Stimulated activated CD4-positive, alpha-beta T cell treated with anti-CD3 and anti-CD28 coated beads, Interleukin-12 subunit alpha, Interleukin-12 subunit beta, amount 100 ng/mL, for 24 hours (primary cell): ENCODE data around the gene TMEM8B.

ENCODE experiments used
- DNase-seq, 2 experiments: peaks; one replicate each; pipeline ENCODE4 v3.0.0-alpha.2; 2020; ENCODE audit warnings: low read depth in 2 of 2

The TMEM8B gene

DNA sequence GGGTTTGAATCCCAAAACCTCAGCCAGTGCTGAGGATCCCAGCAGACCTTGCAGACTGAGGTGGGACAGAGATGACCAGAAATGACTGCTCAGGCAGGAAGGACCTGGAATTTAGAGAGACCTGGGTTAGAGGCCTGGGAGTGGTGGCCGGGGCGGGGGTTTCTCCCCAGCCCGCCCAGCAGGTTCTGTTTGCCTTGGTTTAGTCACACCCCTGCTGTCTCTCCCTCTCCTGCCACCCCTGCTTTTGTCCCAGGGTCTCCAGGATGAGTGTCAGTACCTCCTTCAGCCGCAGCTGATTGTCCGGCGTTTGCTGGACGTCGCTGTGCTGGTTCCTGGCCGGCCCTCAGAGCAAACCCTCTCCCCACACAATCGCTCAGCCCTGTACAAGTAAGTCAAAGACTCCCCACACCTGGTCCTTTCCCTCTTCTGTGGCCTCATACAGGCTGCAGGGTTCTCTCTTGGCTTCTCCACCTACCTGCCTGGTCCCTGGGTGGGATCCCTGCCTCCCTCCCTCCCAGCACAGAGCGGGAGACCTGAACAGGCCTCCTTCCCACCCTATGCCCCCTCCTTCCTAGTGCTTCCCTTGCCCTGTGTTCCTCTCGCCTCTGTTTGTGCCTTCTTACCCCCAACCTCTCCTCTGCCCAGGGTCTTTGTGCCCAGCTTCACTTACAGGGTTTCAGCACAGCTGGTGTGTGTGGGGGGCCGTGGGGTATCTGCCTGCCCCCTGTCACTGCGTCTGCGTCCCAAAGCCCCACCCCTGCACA, 12.0 kb downstream of the TMEM8B start:
- DNase-seq = no peak

DNA sequence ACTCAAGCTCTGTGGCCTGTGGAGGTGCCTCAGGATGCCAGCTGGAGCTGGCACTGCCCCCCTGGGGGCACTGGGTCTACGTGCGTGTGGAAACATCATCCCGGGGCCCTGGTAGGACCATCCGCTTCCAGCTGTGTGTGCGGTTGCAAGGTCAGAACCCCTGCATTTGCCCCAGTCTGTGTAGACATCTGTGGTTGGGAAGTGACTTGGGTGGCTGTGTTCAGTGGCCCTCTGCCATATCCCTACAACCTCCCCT, 12.5 kb downstream of the TMEM8B start:
- DNase-seq = no peak

DNA sequence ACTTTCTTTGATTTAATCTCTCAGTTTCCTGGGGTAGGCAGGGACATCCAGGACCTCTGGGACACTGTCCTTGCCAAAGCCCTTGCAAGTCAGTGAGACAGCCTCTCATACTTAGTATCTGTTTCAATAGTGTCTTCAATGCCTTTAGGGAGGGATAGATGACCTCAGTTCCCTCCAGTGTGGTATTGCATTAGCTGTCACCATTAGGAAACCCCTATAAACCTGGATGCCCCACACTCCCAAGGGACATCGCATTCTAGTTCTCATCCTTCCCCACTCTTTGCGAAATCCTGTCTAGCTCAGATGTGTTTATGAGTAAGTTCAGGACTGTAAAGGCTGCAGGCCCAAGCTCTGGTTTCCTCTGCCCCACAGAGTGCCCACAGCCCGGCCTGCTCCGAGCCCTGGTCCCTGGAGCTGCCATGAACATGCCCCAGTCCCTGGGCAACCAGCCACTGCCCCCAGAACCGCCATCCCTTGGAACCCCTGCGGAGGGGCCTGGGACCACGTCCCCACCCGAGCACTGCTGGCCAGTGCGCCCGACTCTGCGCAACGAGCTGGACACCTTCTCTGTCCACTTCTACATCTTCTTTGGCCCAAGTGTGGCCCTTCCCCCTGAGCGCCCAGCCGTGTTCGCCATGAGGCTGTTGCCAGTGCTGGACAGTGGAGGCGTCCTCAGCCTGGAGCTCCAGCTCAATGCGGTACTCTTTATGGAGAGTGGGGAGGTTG, 13.2 kb downstream of the TMEM8B start:
- DNase-seq = no peak

DNA sequence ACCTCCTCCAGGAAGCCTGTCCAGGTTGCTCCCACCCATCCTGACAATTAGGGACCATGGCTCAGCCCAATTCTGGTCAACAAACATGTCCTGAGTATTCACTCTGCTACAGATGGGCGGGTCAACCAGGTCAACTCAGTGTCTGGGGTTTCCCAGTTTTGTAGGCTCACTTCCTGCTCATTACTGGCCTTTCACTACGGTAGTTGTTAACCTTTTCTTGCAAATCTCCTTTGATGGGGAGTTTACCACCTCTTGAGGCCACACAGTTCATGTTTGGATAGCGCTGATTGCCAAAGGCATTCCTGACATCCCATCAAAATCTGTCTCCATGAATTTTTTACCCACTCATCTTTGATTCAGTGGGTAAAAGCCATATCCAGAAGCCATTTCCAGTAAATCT, 13.8 kb downstream of the TMEM8B start:
- DNase-seq = no peak

DNA sequence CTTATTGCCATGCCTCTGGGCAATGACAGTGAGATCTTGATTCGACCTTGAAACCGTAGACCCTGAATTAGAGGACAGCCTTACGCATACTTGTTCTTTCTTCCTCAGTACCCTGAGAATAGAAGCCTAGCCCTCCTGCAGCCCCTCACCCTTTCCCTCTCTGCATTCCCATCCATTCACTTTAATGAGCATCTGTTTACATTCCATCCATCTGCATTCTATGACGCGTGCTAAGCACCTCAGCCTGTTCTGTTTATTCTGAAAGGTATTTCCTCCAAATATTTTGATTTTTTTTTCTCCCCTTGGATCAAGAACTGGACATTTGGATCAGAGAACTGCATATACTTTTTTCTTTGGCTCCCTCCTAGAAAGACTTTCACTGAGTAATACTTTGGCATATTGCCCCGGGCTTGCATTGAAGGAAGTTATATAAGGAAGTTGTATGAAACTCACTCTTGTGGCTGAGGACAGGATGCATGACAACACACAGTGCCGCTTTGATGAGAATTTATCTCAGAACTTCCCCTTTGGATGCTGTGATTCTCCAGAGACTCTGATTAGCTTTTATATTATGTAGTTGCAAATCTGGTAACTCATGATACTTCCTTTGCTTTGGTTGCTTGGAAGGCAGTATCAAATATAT, 15.7 kb downstream of the TMEM8B start:
- DNase-seq = no peak

DNA sequence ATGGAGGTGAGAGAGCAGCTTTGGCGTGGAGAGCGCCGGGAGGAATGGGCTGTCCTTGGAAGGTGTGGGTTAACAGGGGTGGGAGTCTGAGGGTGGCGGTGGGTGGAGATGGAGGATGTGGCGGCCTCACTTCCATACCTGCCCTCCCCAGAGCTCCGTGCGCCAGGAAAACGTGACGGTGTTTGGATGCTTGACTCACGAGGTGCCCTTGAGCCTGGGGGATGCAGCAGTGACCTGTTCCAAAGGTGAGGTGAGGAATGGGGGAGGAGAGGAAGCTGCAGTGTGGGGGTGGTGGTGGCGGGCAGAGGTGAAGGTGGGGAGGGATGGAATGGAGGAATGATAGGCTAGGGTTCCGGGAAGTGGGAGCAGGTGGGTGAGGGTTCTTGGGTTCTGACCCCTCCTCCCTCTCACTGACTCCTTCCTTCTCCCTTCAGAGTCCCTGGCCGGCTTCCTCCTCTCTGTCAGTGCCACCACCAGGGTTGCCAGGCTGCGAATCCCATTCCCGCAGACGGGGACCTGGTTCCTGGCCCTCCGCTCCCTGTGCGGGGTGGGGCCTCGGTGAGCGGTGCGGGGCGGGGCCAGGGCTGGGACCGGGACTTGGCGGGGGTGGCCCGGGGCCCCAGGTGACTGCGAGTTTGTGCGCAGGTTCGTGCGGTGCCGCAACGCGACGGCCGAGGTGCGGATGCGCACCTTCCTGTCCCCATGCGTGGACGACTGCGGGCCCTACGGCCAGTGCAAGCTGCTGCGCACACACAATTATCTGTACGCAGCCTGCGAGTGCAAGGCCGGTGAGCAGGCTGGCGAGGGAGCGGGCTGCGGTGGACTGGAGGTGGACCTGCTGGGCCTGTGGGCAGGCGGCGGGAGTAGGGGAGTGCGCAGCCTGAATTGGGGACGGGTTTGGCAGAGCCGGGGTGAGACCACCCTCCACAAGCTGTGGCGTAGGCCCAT, 17.1 kb downstream of the TMEM8B start:
- DNase-seq = no peak

DNA sequence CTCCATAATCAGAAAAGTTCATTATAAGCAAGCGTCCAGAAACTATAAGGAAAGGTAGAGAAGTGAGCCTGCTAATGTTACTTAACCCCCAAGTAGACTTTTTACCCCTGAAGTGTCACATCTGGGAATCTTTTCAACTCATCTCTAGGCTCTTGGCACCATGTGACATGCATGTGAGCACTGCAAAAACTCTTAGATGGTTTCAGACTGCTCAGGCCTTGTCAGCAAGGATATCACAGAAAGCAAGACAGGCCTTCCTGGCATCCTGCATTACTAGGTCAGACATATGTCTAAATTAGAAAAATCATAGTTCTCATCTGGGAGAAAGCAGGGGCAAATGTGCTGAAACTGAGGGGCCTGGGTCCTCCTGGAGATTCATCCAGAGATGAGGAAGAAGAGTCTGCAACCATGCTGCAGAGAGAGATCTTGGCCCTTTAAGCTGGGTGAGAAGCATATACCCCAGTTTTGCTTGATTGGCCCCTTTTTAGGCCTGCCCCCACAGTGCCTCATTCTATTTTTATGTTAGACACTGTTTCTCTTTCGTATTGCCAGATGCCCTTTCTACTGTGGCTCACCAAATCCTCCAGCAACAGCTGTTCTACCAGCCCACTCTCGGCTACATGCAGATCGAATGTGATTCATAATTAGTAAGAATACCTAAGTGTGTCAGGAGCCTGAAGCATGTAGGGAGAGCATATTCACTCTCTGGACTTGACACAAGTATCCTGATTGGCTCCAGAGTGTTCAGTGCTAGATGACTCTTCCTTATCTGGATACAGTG, 19.0 kb downstream of the TMEM8B start:
- peak in 1 of 2 experiments; percentile 16 for DNase-seq

DNA sequence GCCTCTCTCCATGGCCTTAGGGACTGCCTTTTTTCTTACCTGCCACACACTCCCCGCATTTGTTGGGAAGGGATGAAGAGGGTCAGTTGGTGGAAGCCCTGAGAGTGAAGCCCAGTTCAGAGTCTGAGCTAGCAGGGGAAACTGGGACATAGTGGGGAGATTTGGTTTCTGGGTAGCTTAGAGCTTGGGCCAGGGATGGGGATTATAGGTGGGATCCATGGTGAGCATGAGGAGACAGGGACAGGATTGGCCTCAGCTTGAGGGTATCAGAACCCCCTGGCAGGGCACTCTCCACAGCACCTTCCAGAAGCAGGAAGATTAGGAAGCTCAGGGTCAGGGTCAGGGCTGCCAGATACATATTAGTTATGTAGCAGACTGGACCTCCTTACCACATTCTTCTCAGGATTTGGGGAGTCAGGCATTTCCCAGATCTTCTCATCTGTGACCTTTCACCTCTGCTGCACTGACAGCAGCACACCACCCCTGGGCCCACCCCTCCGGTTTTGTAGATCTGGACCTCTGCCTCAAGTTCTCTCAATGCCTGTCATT, 23.3 kb downstream of the TMEM8B start:
- DNase-seq = no peak

DNA sequence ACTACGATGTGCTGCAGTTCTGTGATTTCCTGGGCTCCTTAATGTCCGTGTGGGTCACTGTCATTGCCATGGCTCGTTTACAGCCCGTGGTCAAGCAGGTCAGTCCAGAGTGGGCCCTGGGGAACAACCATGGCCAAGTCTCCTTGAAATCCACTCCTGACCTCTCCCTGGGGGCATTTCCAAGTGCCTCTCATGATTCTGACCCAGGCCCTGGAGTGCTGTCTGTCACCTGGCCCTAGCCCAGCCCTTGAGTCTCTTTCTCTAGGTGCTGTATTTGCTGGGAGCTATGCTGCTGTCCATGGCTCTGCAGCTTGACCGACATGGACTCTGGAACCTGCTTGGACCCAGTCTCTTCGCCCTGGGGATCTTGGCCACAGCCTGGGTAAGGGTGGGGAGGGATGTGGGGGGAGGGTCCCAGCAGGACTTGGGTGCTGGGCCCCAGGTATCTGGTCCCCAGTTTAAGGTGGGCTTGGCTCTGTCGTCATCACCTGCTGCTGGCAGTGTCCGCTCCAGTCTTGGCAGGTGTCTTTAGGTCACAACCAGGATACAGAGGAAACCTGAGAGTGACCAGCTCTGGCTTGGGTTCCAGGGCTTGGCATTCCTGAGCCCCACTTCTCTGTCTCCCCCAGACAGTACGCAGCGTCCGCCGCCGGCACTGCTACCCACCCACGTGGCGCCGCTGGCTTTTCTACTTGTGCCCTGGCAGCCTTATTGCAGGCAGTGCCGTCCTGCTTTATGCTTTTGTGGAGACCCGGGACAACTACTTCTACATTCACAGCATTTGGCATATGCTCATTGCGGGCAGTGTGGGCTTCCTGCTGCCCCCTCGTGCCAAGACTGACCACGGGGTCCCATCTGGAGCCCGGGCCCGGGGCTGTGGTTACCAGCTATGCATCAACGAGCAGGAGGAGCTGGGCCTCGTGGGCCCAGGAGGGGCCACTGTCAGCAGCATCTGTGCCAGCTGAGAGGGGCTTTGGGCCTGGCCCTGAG, 24.1 kb downstream of the TMEM8B start:
- no peak for DNase-seq

DNA sequence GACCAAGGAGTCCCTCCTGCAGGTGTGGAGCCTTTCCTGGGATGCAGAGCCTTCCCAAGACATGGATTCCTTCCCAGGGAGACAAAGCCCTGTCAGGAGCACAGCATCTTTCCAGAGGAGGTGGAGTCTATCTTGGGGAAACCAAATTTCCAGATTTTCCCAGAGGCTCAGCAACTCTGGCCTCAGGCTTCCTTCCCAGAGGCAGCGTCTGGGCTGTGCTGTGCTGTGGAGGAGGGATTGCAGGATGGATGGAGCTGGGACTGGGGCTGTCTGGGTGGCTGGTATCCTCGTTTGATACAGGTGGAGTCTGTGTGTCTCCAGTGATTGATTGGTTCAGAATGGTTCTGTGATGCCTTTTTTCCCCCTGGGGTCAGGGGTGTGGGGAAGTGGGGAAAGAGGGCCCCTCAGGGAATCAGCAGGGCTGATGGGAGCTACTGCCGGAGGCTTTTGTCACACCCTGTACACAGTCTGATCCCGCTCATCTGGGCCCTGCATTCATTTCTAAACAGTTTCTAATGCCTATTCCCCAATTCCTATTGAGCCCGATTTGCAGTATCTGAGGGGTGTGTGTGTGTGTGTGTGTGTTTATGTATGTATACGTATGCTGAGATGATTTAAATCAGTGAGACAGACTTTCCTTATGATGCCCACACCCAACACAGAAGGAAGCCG, 25.2 kb downstream of the TMEM8B start:
- no peak for DNase-seq

DNA sequence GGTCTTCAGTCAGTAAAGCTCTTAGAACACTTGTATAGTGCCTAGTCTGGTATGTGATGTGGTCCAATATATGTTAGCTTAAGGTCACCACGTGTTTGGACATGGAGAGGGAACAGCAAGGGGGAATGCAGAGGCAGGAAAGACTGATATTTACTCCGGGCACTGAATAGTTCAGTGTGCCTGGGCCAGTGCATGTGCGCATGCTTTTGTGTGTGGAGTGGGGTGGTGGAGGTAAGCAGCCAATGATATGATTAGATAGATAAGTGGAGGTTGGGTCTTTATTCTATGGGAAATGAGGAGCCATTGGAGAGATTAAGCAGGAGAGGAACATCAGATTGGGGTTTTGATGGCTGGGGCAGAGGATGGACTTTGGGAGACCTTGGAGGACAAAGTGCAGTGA, 27.2 kb downstream of the TMEM8B start:
- DNase-seq = no peak

DNA sequence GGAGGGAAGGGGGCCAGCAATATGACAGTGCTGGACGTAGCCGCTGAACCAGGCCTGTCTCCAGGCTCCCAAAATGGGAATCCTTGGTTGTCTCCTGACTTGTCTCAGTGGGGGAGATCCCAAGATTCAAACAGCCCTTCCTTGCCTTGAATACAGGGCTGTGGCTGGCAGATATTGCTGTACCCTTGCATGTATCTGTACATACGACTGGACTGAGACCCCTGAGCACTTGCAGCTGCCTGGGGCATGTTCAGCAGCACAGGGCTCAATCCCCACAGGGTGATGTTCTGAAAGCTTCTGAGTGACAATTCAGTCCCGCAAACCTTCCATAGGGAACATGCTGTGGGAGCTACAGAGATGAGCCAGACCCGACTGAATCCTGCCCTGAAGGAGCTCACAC, 27.9 kb downstream of the TMEM8B start:
- DNase-seq = no peak

DNA sequence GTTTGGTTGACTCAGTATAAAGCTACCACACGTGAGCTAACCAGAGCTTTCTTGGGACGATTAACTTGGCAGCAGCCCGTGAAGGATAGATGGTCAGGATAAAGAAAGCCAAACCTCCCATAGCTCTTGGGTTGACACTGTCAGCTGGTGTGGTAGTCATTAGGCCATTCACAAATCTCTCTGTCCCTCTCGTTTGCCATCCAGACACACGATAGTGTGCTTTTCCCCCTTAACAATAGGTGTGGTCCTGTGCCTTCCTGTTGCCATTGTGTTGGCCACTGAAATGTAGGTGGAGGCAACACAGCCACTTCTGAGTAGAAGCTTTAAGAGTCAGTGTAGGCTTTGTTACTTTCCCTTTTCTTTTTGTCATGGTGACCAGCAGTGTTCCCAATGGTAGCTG, 29.4 kb downstream of the TMEM8B start:
- DNase-seq = no peak

DNA sequence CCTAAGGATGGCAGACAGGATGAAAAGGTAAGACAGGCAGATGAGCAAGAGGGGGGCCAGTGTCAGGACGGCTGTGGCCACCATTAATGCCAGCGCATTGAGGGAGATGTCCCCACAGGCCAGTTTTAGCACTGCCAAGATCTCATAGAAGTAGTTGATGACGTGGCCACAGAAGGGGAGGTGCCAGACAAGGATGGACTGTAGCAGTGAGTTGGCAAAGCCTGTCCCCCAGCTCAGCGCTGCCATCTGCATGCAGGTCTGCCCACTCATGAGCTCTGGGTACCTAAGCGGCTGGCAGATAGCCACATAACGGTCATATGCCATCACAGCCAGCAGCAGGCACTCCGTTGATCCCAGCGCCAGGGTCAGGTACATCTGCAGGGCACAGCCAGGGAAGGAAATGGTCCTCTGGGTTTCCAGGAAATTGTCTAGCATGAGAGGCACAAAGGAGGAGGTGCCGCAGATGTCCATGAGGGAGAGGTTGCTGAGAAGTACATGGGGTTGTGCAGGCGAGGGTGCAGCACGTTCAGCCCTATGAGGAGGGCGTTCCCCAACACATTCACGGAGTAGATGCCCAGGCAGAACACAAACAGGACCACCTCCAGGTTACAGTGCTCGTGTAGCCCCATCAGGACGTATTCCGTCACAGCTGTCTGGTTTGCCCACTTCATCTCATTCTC, 30.4 kb downstream of the TMEM8B start:
- DNase-seq = no peak

DNA sequence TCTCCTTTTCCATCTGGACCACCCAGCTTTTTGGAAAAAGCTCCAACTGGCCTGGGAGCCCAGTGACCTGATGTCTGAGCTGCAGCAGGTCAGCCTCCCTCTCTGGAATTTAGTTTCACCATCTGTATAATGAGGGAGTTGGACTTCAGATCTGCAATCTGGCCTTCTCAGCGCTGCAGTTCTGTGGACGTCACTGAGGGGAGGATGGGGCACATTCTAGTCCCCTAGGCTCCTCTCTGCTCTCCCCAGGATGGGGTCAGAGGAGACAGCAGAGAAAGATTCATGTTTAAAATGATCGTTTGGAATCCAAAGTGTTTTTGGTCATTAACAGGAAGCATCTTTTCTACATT, 30.9 kb downstream of the TMEM8B start:
- no peak for DNase-seq

DNA sequence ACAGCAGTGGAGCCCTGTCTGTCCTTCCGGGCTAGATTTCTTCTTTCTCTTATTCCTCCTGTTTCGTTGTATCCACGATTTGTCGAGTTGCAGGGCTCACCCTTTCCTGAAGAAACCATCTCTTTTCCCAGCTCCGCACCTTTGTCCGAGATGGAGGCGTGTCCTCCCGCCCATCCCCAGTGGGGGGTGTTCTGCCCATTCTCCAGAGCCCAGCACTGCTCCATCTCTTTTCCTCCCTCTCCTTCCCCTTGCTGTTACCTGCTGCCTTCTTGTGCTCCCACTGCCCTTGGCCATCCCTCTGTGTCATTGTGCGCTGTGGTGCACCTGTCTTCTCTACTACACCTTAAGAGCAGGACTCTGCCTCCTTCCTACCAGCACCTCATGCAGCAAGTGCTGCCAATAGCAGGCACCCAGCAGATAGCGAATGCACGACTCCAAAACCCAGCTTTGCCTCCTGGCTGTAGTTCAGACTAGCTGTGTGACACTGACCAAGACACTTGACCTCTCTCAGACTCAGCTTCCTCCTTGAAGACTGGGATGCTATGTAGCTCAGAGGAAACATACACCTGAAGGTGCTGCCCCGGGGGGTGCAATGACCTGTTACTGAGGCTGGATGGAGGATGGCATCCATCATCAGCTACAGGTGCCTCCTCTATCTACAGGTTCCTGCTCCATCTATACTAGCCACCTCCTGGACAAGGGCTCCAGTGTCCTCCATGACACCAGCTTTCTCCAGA, 32.3 kb downstream of the TMEM8B start:
- no peak for DNase-seq

DNA sequence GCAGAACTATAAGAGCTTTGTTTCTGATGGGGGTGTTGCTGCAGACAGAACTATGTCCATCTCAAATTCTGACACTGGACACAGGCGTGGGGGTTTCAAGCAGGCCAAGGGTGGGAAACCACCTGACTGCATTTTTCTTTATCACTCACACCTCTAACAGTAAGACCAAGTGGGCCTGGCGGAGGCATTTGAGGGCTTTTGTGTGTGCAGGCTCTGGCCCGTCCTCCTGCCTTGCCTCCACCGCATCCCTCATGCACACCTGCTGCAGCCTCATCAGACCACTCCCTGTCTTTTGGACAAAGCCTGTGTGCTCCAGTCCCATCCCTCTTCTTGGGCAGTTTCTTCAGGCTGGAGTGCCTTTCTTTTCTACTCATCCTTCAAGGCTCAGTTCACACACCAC, 33.3 kb downstream of the TMEM8B start:
- no peak for DNase-seq

DNA sequence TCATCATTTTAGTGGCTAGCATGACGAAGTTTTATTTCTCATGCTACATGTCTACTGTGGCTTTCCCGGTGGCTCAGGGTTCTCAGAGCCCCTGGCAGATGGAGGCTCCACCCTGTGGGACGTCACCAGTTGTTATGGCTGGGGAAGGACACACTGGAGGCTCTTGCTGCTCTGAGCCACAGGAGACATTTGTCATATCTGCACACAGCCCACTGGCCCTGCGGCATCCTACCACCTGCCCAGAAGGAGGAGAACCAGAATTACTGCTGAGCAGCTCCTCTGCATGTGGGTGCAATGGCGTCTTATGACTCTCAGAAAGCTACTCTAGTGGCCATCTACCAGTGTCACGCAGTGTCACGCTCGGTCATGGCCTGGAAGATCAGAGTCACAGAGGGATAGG, 34.6 kb downstream of the TMEM8B start:
- DNase-seq = no peak
